ENCODE results near the gene ZBP1.

DNA sequence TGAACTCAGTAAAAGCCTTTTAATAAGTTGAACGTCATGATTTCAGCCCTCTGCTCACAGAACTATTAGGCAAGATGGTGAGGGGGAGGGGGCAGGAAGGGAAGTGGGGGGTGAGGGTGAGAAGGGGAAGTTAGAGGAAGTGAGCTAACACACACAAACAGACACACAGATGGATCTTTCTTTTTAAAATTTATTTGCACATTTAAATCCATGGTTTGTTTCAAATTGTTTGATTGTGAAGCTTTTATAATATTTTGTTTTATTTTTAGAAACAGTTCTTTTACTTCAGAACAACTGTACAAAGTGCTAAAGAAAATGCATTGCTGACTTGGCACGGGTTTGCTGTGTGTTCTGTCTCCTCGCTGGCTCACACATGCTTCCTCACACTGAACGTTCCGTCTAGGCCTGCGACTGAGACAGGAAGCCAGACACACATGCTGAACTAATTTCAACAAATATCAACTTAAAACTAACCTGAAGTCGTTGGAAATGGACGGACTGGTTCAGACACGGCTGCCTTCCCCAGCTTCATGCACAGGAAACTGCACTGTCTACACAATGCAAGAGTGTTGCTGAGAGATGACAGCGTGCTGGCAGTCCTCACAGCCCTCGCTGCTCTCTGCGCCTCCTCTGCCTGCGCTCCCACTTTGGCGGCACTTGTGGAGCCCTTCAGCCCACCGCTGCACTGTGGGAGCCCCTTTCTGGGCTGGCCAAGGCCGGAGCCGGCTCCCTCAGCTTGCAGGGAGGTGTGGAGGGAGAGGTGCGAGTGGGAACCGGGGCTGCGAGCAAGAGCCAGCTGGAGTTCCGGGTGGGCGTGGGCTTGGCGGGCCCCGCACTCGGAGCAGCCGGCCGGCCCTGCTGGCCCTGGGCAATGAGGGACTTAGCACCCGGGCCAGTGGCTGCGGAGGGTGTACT lies 8.1 kb upstream of the ZBP1 start:
- no peak for TF ChIP-seq CTCF (IDR thresholded peaks at IDR 0.05)
- no peak for TF ChIP-seq POLR2A (IDR thresholded peaks at IDR 0.05)

Data from testis (tissue), 2 donors.